GM10248 (cell line): ENCODE measurements around the gene RANGAP1.
A peak's percentile ranks its signal among the peaks of the same experiment; 100 is the strongest.

Experiments used
- CTCF ChIA-PET: fragments of 300-600 bp; sonication (Branson Sonifier 250); formaldehyde crosslinking; extraction: SDS; loops from one replicate; lab custom pipeline; 2021; ENCODE audit warnings: antibody characterized with exemption; lab: Yijun Ruan, JAX
- POLR2A ChIA-PET: fragments of 350-650 bp; sonication (Branson Sonifier 250); formaldehyde crosslinking; extraction: SDS; loops from one replicate; lab custom pipeline; 2020; ENCODE audit warnings: antibody characterized with exemption; lab: Yijun Ruan, JAX
- DNase-seq: peaks from one replicate; pipeline ENCODE4 v3.0.0; 2012; ENCODE audit errors: extremely low spot score
- TF ChIP-seq, protein P1 (sequence below): IDR thresholded peaks from 2 replicates; pipeline ENCODE4 v1.5.1; 2012; ENCODE audit warnings: mild to moderate bottlenecking, low read depth; ENCODE audit errors: extremely low read depth, missing control alignments, control extremely low read depth

Gene RANGAP1

DNA sequence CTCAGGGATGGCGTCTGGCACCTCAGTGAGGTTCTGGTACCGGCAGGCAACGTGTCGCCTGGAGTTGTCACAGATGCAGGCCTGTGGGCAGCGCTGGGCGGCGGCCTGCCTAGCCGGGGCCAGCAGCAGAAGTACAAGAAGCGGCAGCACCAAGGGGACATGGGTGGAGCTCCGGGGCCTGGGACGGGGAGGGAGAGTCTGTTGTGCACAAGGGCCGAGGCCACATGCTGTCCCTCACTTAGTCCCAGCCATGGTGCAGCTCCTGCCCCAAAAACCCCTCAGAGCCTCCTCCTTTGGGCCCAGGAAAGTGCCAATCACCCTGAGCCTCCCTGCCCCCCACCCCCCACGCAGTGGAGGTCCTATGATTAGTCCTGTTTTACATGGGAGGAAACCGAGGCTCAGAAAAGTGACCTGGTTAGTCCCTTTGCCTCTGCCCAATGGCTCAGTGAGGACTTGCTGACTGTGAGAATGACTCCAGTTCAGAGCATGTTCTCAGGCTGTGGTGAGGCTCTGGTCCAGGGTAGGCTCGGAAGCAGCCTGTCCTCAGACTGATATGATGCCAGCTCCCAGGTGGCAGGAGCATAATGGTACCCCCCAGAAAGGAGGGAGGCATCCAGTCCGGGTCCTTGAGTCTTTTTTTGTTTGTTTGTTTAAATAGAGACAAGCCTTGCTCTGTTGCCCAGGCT lies 46.4 kb downstream of the RANGAP1 start:
- DNase-seq: no peak
- CTCF ChIA-PET: interaction anchor here (2.9 to 5.2 kb wide), 2 partner anchors 67 to 317 kb away, joined by 10 to 96 read pairs; no protein-coding TSS in a partner anchor
- POLR2A ChIA-PET: no interaction called here
- TF ChIP-seq, protein P1, sequence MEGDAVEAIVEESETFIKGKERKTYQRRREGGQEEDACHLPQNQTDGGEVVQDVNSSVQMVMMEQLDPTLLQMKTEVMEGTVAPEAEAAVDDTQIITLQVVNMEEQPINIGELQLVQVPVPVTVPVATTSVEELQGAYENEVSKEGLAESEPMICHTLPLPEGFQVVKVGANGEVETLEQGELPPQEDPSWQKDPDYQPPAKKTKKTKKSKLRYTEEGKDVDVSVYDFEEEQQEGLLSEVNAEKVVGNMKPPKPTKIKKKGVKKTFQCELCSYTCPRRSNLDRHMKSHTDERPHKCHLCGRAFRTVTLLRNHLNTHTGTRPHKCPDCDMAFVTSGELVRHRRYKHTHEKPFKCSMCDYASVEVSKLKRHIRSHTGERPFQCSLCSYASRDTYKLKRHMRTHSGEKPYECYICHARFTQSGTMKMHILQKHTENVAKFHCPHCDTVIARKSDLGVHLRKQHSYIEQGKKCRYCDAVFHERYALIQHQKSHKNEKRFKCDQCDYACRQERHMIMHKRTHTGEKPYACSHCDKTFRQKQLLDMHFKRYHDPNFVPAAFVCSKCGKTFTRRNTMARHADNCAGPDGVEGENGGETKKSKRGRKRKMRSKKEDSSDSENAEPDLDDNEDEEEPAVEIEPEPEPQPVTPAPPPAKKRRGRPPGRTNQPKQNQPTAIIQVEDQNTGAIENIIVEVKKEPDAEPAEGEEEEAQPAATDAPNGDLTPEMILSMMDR: no peak

- POLR2A ChIA-PET: no interaction called here
- TF ChIP-seq, protein P1: no peak
- CTCF ChIA-PET: interaction anchor here (0.9 to 5.2 kb wide), 12 partner anchors 12 to 521 kb away, joined by 3 to 96 read pairs (median 6); no protein-coding TSS in a partner anchor
Observed at GRCh38 chr22:41238570-41239442, 47.2 kb downstream of the RANGAP1 start.

DNA sequence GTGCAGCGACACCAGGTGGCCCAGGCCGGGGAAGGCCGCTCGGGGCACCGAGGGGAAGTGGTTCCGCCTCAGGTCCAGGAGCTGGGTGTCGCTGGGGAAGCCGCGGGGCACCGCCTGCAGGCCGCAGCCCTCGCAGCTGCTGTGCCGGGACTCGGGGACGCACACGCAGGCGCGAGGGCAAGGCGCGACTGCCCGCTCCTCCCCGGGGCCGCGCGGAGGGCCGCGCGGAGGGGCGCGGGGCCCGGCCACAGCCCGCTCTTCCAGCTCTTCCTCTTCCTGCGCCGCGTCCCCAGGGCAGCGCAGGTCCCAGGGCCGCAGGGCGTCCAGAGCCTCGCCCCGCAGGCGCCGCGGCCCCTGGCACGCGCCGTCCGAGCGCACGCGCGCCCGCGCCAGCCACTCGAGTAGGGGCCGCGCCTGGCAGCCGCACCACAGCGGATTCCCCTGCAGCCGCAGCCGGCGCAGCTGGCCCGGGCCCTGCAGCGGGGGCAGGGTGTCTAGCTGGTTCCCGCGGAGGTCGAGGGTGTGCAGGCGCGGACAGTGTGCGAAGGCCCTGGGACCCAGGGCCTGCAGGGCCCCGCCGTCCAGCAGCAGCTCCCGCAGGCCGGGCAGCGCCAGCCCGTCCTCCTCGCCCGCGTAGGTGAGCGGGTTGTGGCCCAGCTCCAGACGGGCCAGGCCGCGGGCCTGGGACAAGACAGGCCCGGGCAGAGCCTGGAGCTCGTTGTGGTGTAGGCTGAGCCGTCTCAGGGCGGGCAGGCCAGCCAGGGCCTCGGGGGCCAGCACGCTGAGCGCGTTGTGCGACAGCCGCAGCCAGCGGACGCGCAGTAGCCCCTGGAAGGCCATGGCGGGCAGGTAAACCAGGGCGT lies 48.0 kb downstream of the RANGAP1 start:
- CTCF ChIA-PET: interaction anchor here (0.6 to 5.2 kb wide), 38 partner anchors 8 to 521 kb away, joined by 3 to 96 read pairs (median 4); partner anchors contain the start of gene XPNPEP3
- POLR2A ChIA-PET: no interaction called here
- TF ChIP-seq, protein P1: peak; percentile 89
- DNase-seq: peak; percentile 91

More at GRCh38 chr22:41238570-41239442, 47.2 kb downstream of the RANGAP1 start:
- no peak for DNase-seq

GRCh38 chr22:41237036-41237706 lies 48.8 kb downstream of the RANGAP1 start:
- TF ChIP-seq, protein P1: no peak
- DNase-seq: no peak
- CTCF ChIA-PET: interaction anchor here (0.6 to 5.2 kb wide), 36 partner anchors 8 to 380 kb away, joined by 3 to 96 read pairs (median 4); partner anchors contain the start of gene XPNPEP3
- POLR2A ChIA-PET: no interaction called here

DNA sequence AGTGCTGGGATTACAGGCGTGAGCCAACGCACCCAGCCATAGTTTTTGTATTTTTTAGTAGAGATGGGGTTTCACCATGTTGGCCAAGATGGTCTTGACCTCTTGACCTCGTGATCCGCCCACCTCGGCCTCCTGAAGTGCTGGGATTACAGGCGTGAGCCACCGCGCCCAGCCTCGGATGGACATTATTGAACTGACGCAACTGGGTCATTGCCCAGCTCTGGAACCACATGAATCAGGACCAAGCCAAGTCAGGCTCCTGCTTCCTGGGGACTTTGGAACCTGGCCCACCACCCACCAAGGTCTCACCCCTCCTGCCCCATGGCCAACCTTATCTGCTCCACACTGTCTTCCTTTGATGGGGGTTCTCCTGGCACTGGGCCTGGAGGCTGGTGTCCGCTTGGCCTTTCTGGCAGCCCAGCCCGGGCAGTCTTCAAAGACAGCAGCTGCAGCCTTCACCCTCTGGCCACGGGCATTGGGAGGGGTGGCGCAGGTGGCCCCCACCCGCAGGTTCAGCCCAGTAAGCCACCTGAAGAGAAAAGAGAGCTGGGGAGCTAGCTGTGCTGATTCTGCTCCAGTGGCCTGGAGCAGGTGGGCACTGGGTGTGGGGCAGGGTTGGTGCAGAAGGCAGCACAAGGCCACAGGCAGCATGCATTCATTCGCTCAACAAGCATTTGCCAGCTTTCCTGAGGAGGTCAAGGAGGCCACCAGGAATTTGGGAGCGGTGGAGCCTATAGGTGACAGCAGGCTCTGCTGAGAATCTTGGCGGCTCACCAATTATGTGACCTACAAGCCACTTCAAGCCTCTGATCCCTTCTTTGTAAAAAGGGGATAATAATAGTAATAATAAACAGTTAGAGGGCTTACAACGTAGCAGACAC lies 50.9 kb downstream of the RANGAP1 start:
- POLR2A ChIA-PET: no interaction called here
- TF ChIP-seq, protein P1: no peak
- CTCF ChIA-PET: interaction anchor here (3.6 to 5.2 kb wide), 2 partner anchors 8 to 313 kb away, joined by 31 to 96 read pairs; no protein-coding TSS in a partner anchor
- DNase-seq: no peak
